Stimulated activated naive CD4-positive, alpha-beta T cell treated with Interleukin-2 at 50 U/mL for 16 hours (primary cell): ENCODE measurements around the gene CDH20.

Source experiments
- DNase-seq: peaks from one replicate; lab custom pipeline; 2025; lab: John Stamatoyannopoulos, UW

The CDH20 gene

GRCh38 chr18:61426492-61427053 is 93.3 kb downstream of the CDH20 start:
- DNase-seq: no peak

- no peak for DNase-seq
Observed at GRCh38 chr18:61428266-61428665, 95.0 kb downstream of the CDH20 start.

GRCh38 chr18:61432590-61432989 is 99.4 kb downstream of the CDH20 start:
- DNase-seq: no peak

- no peak for DNase-seq
Observed at GRCh38 chr18:61435064-61435652, 101.9 kb downstream of the CDH20 start.

GRCh38 chr18:61443081-61443725 is 110.0 kb downstream of the CDH20 start:
- DNase-seq: no peak

- DNase-seq: no peak
Observed at GRCh38 chr18:61448316-61448715, 115.1 kb downstream of the CDH20 start.

GRCh38 chr18:61459896-61460648 is 126.8 kb downstream of the CDH20 start:
- DNase-seq: no peak

GRCh38 chr18:61464551-61465142 is 131.4 kb downstream of the CDH20 start:
- DNase-seq: no peak

GRCh38 chr18:61466736-61467135 is 133.5 kb downstream of the CDH20 start:
- DNase-seq: no peak

GRCh38 chr18:61470031-61470674 is 136.9 kb downstream of the CDH20 start:
- no peak for DNase-seq

GRCh38 chr18:61471541-61471940 is 138.3 kb downstream of the CDH20 start:
- no peak for DNase-seq

GRCh38 chr18:61471942-61472341 is 138.7 kb downstream of the CDH20 start:
- no peak for DNase-seq

- no peak for DNase-seq
Observed at GRCh38 chr18:61474341-61474740, 141.1 kb downstream of the CDH20 start.

- no peak for DNase-seq
Observed at GRCh38 chr18:61474918-61475317, 141.7 kb downstream of the CDH20 start.

GRCh38 chr18:61475931-61476330 is 142.7 kb downstream of the CDH20 start:
- DNase-seq: no peak

GRCh38 chr18:61489334-61489733 is 156.1 kb downstream of the CDH20 start:
- DNase-seq: no peak

GRCh38 chr18:61496374-61496773 is 163.1 kb downstream of the CDH20 start:
- no peak for DNase-seq

GRCh38 chr18:61497422-61497821 is 164.2 kb downstream of the CDH20 start:
- DNase-seq: no peak

- DNase-seq: no peak
Observed at GRCh38 chr18:61502472-61502871, 169.2 kb downstream of the CDH20 start.

- no peak for DNase-seq
Observed at GRCh38 chr18:61503688-61504087, 170.5 kb downstream of the CDH20 start.

GRCh38 chr18:61528961-61529360 is 195.7 kb downstream of the CDH20 start:
- no peak for DNase-seq

- no peak for DNase-seq
Observed at GRCh38 chr18:61530681-61531080, 197.5 kb downstream of the CDH20 start.
